OCI-LY1 (cell line): ENCODE measurements around the gene SLC6A19.

Experiments used
- H2AFZ ChIP-seq: fragments of 200-600 bp; sonication (generic), shearing (Covaris generic); 2 replicates; pipeline ENCODE4 v1.6.0; 2014; ENCODE audit warnings: antibody characterized with exemption, mild to moderate bottlenecking, low read length
- H3F3A ChIP-seq: fragments of 200-600 bp; sonication (generic), shearing (Covaris generic); 2 replicates; pipeline ENCODE4 v1.6.0; 2014; ENCODE audit warnings: mild to moderate bottlenecking, antibody characterized with exemption, low read length, moderate library complexity; ENCODE audit not compliant: insufficient read depth
- H3K27ac ChIP-seq: fragments of 200-600 bp; sonication (generic); 2 replicates; pipeline ENCODE4 v1.5.1; 2014; ENCODE audit warnings: low read length, mixed run types, mild to moderate bottlenecking, low read depth; ENCODE audit not compliant: poor library complexity, severe bottlenecking
- H3K27me3 ChIP-seq: fragments of 200-600 bp; sonication (generic); 2 replicates; pipeline ENCODE4 v1.6.0; 2014; ENCODE audit warnings: antibody characterized with exemption, mild to moderate bottlenecking, low read length, moderate library complexity; ENCODE audit not compliant: insufficient read depth
- H3K36me3 ChIP-seq: fragments of 200-600 bp; sonication (generic); 2 replicates; pipeline ENCODE4 v1.6.1; 2014; ENCODE audit warnings: mild to moderate bottlenecking, antibody characterized with exemption, low read length, moderate library complexity, mixed read lengths; ENCODE audit not compliant: insufficient read depth
- H3K4me1 ChIP-seq: fragments of 200-600 bp; sonication (generic); 2 replicates; pipeline ENCODE4 v1.5.1; 2014; ENCODE audit warnings: mild to moderate bottlenecking, low read length, moderate library complexity; ENCODE audit not compliant: insufficient read depth, severe bottlenecking
- H3K4me2 ChIP-seq: fragments of 200-600 bp; sonication (generic), shearing (Covaris generic); 2 replicates; pipeline ENCODE4 v1.6.1; 2014; ENCODE audit warnings: low read length
- H3K4me3 ChIP-seq: fragments of 200-600 bp; sonication (generic); 2 replicates; pipeline ENCODE4 v1.5.1; 2014; ENCODE audit warnings: low read length, low read depth, mild to moderate bottlenecking, mixed read lengths; ENCODE audit not compliant: poor library complexity, severe bottlenecking
- H3K79me2 ChIP-seq: fragments of 200-600 bp; shearing (Covaris generic); 2 replicates; pipeline ENCODE4 v1.6.1; 2016; ENCODE audit warnings: mixed run types, low read length, mixed read lengths; ENCODE audit not compliant: insufficient read depth
- H3K9ac ChIP-seq: fragments of 200-600 bp; sonication (generic), shearing (Covaris generic); 2 replicates; pipeline ENCODE4 v1.6.1; 2014; ENCODE audit warnings: mild to moderate bottlenecking, low read length, mixed read lengths
- H3K9me2 ChIP-seq: fragments of 200-600 bp; sonication (generic), shearing (Covaris generic); 2 replicates; pipeline ENCODE4 v1.6.1; 2014; ENCODE audit warnings: low read depth, mild to moderate bottlenecking, low read length, mixed read lengths
- H3K9me3 ChIP-seq: fragments of 200-600 bp; shearing (Covaris generic); 2 replicates; pipeline ENCODE4 v1.6.1; 2014; ENCODE audit warnings: low read length, mixed read lengths
- H4K20me1 ChIP-seq: fragments of 200-600 bp; sonication (generic), shearing (Covaris generic); 2 replicates; pipeline ENCODE4 v1.6.0; 2016; ENCODE audit warnings: mild to moderate bottlenecking, low read length; ENCODE audit not compliant: insufficient read depth
- CTCF ChIP-seq: fragments of 200-600 bp; sonication (generic), shearing (Covaris generic); IDR thresholded peaks from 2 replicates; pipeline ENCODE4 v1.5.1; 2017; ENCODE audit warnings: mild to moderate bottlenecking, antibody characterized with exemption, low read length, moderate library complexity, mixed read lengths
- EZH2 ChIP-seq: fragments of 200-600 bp; sonication (generic), shearing (Covaris generic); IDR thresholded peaks from 2 replicates; pipeline ENCODE4 v1.8.0; 2017; ENCODE audit warnings: borderline replicate concordance, mixed run types, mild to moderate bottlenecking, antibody characterized with exemption, low read length, moderate library complexity, mixed read lengths

The SLC6A19 gene

DNA sequence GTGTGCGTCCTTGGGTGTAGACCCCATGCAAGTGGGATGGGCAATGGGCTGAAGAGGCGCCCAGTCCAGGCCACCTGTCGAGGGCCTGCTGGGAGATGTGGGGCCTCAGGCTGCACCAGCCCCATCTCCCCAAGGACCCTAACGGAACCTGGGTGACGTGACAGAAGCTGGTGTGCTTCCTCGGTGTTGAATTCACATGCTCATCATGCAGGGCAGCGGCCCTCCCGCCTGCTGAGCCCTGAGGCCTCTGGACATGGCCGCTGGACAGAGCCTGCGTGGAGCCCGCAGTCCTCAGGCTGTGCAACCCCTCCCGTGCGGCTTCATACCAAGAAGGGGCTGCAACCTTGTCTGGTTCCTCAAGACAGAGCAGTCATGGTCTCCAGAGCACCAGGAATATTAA lies 66.7 kb downstream of the SLC6A19 start:
- no peak overlapping the region for H3K4me2 ChIP-seq
- no peaks in the 10 kb centered on the region for H4K20me1 ChIP-seq
- H3K9me2 ChIP-seq, result no peaks in the 10 kb centered on the region
- no peaks in the 10 kb centered on the region for H3K4me1 ChIP-seq
- H3K27me3 ChIP-seq, result no peaks in the 10 kb centered on the region
- no peak overlapping the region for H2AFZ ChIP-seq
- TF ChIP-seq CTCF (no peak), EZH2 (no peak)
- H3K36me3 ChIP-seq, result peaks cover 60% of the 10 kb centered on the region
- H3K9ac ChIP-seq, result no peak overlapping the region
- H3K4me3 ChIP-seq, result no peak overlapping the region
- no peaks in the 10 kb centered on the region for H3F3A ChIP-seq
- no peak overlapping the region for H3K27ac ChIP-seq
- H3K9me3 ChIP-seq, result no peaks in the 10 kb centered on the region
- H3K79me2 ChIP-seq, result no peaks in the 10 kb centered on the region

GRCh38 chr5:1268666-1269065 lies 67.3 kb downstream of the SLC6A19 start:
- Histone ChIP-seq H3K79me2 (no peaks in the 10 kb centered on the region), H3K9me3 (no peaks in the 10 kb centered on the region), H3K4me1 (no peaks in the 10 kb centered on the region), H2AFZ (no peak overlapping the region), H3K36me3 (peaks cover 60% of the 10 kb centered on the region), H3K4me3 (no peak overlapping the region), H3K27me3 (no peaks in the 10 kb centered on the region), H3K9ac (no peak overlapping the region), H3K9me2 (no peaks in the 10 kb centered on the region), H3K4me2 (no peak overlapping the region), H3F3A (no peaks in the 10 kb centered on the region), H3K27ac (no peak overlapping the region), H4K20me1 (no peaks in the 10 kb centered on the region)
- no peak for TF ChIP-seq CTCF
- TF ChIP-seq EZH2, result no peak

GRCh38 chr5:1270426-1270825 lies 69.0 kb downstream of the SLC6A19 start:
- no peak overlapping the region for H3K4me3 ChIP-seq
- H3K9me2 ChIP-seq, result no peaks in the 10 kb centered on the region
- H3K79me2 ChIP-seq, result no peaks in the 10 kb centered on the region
- no peak overlapping the region for H3K9ac ChIP-seq
- TF ChIP-seq EZH2, result no peak
- no peak for TF ChIP-seq CTCF
- no peak overlapping the region for H3K27ac ChIP-seq
- H3K27me3 ChIP-seq, result no peaks in the 10 kb centered on the region
- H4K20me1 ChIP-seq, result no peaks in the 10 kb centered on the region
- no peak overlapping the region for H2AFZ ChIP-seq
- H3K9me3 ChIP-seq, result no peaks in the 10 kb centered on the region
- no peaks in the 10 kb centered on the region for H3K4me1 ChIP-seq
- peaks cover 68% of the 10 kb centered on the region for H3K36me3 ChIP-seq
- H3K4me2 ChIP-seq, result no peak overlapping the region
- H3F3A ChIP-seq, result no peaks in the 10 kb centered on the region
